GM19193 (cell line): ENCODE measurements around the gene CLIP2.

Experiments
- POLR2A ChIP-seq: IDR thresholded peaks from 4 replicates; pipeline ENCODE4 v1.6.1; 2011; ENCODE audit not compliant: insufficient read depth, insufficient read length; ENCODE audit errors: extremely low read depth

Gene CLIP2

GRCh38 chr7:74401137-74401859 is 112.1 kb downstream of the CLIP2 start:
- no peak for TF ChIP-seq POLR2A

DNA sequence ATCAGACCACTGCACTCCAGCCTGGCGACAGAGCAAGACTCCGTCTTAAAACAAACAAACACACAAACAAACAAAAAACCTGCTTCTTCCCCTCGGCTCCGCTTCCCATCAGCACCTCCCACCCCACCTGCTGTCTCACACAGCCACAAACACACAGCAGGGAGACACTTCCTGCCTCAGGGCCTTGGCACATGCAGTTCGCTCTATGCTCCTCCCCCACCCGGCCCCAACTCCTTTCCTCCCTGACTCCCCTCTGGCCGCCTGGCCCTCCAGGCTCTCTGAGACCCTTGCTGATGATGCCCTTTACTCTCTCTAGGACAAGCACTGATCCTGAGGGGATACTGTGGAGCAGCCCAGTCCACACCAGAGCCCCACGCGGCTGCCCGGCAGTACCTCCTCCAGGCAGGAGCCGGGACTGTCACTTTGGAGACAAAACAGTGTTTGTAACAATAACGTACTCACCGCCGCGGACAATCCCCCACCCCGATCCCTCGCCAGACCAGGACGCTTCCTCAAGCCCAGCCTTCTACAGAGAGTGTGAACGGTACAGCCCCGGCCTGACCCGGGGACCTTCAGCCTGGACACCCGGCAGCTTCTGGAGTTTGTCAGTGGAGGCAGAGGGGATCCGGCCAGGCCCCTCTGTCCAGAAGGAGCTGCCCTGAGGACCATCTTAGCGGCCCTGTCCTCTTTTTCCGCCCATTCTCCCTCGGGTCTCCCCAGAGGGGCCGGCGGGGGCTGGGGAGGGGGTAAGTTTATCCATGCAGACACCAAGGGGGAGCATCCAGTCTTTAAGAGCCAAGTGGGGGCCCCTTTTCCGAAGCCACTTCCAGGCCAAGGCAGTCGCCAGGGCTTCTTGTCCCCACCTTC is 114.5 kb downstream of the CLIP2 start:
- TF ChIP-seq POLR2A: no peak

GRCh38 chr7:74404388-74404700 is 115.1 kb downstream of the CLIP2 start:
- TF ChIP-seq POLR2A: no peak

DNA sequence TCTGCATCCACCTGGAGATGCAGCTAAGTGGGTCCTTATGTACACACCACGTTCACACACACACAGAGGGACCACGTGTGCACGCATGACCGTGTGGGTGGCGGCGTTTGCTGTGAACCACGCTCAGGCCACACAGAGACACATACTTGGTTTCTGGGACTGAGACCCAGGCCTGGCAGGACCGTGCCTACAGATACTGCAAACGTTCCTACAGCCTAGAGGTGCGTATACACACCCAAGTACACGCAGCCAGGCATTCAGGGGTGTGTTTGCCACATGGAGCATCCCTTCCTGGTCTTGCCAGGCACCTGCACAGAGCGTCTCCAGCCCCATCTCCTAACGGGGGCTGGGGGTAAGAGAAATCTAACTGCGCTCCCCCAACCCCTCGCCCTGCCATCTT is 115.5 kb downstream of the CLIP2 start:
- peak; percentile 5 for TF ChIP-seq POLR2A

DNA sequence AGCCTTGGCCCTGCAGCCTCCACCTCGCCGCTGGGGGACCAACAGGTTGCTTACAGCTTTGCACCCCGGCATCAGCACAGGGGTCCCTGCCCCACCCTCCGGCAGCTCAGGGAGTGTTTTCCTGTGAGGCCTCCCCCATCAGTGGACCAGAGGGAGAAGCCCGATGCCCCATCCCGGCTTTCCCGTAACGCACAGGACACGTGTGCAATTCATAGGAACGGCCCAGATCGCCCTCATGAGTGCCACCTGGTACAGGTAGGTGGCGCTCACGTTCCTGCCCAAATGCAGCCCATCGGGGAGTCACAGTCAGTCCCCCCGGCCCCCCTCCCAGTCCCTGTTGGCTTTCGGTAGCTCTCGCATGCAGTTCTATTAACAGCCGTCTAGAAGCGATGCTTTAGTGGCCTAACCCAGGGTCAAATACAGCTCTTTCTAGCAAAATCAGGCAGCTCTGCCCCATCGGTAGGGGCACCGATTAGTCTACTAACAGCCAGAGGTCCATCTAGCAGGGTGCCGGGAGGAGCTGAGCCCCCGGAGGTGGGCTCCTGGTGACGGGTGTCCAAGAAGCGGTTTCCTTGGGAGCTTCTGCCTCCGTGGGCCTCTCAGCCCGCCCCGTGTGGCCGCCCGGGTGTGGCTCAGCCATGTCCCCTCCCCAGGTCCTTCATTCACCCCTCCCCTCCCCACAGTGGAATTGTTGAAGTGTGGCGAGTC is 116.1 kb downstream of the CLIP2 start:
- TF ChIP-seq POLR2A: no peak

DNA sequence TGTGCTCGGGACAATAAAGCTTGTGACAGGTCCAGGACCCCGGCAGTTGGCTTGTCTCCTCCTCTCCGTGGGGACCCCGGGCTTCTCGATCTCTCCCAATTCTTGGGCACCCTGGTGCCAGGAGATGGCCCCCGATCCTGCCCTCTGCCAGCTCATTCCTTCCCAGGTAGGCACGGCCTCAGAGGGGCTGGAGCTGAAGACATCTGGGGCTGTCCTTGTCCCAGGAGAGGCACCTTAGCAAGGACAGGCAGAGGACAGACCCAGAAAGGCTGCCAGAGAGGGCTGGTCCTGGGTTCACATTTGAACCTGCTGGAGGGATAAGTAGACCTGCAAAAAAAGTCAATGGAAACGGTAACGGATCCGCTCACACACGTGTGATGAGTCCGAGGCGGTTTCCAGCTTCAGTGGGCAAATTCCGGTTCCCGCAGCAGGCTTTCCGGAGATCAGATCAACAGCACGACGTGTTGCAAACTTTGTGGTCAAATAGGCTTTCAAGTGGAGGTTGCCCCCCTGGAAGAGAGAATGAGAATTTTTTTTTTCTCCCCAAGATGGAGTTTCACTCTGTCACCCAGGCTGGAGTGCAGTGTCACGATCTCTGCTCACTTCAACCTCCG is 116.8 kb downstream of the CLIP2 start:
- no peak for TF ChIP-seq POLR2A

GRCh38 chr7:74407958-74408357 is 118.8 kb downstream of the CLIP2 start:
- TF ChIP-seq POLR2A: no peak

- TF ChIP-seq POLR2A: no peak
These were observed 120.4 kb downstream of the CLIP2 start for GRCh38 chr7:74409571-74409970.

DNA sequence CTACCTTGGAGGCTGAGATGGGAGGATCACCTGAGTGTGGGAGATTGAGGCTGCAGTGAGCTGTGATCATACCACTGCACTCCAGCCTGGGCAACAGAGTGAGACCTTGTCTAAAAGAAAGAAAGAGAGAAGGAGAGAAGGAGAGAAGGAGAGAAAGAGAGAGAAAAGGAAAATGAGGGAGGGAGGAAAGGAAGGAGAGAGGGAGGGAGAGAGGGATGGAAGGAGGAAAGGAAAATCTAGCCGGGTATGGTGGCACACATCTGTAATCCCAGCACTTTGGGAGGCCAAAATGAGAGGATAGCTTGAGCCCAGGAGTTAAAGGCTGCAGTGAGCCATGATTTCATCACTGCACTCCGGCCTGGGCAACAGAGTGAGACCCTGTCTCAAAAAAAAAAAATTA is 121.6 kb downstream of the CLIP2 start:
- no peak for TF ChIP-seq POLR2A

- TF ChIP-seq POLR2A: no peak
These were observed 122.8 kb downstream of the CLIP2 start for GRCh38 chr7:74412056-74412455.

DNA sequence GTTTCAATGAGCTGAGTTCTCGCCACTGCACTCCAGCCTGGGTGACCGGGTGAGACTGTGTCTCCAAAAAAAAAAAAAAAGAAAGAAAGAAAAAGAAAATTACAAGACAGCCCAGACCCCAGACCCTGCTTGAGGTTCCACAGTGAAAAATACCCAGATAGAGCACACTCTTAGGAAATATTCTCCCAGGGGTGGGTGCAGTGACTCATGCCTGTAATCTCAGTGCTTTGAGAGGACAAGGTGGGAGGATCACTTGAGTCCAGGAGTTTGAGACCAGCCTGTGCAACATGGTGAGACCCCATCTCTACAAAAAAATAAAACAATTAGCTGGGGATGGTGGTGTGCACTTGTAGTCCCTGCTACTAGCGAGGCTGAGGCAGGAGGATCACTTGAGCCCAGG is 123.4 kb downstream of the CLIP2 start:
- TF ChIP-seq POLR2A: no peak

DNA sequence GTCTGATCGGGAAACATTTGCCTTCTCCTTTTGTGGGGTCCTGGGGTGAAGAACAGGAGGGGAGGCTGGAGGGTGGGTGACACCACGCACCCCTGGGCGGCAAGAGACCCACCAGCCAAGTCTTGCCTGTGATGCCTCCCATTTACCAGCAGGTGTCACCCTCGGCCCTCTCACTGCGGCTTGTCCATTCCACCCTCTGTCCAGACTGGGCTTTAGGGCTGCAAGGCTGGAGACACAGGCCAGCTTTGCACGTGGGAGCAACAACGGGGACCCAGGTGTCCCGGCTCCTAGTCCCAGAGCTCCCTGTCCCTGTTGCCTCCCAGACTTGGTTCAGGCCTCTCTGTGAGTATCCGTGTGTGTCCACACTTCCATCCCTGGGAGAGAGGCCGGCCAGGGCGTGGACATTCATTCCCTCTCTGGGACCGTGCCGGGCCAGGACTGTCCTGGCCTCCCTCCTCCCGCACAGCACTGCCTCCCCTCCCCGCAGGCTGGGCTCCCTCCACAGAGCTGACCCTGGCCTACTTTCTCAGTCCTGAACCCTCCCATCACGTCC is 128.3 kb downstream of the CLIP2 start:
- no peak for TF ChIP-seq POLR2A

- no peak for TF ChIP-seq POLR2A
These were observed 128.9 kb downstream of the CLIP2 start for GRCh38 chr7:74418076-74418475.

DNA sequence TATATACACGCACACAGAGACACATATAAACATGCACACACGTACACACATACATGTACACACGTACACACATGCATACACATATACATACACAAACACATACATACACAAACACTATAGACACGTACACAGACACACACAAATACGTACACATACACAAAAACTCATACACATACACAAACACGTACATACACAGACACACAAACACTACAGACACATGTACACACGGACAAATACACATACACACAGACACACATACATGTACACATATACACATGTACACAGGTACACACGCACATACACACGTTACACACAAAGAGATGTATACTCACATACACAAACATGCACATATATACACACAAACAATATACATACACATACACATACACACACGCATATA is 129.3 kb downstream of the CLIP2 start:
- TF ChIP-seq POLR2A: no peak

- no peak for TF ChIP-seq POLR2A
These were observed 130.8 kb downstream of the CLIP2 start for GRCh38 chr7:74420006-74420405.

GRCh38 chr7:74424291-74424880 is 135.2 kb downstream of the CLIP2 start:
- TF ChIP-seq POLR2A: no peak
